Right lobe of liver (tissue), 4 donors: ENCODE measurements around the gene CAMK4.

Source experiments
- CTCF ChIP-seq, 4 donors: fragments of 200-600 bp in 3 of 4; fragments of 450-650 bp in 1 of 4; IDR thresholded peaks; one replicate each; pipeline versions ENCODE4 v1.5.1 to v1.8.0; 2016 to 2022; ENCODE audit warnings: antibody characterized with exemption in 4 of 4, mild to moderate bottlenecking in 2 of 4
- POLR2A ChIP-seq: fragments of 450-650 bp; IDR thresholded peaks from one replicate; pipeline ENCODE4 v1.6.1; 2017; ENCODE audit warnings: antibody characterized with exemption, mild to moderate bottlenecking
- donor health status: DM: no; HTN: no; CAD: no.
- donor health status: DM: no; HTN: no; CAD: no.
- donor health status: DM: no; HTN: yes; CAD: no.

GRCh38 chr5:111366388-111366787 is 142.2 kb downstream of the CAMK4 start:
- TF ChIP-seq POLR2A (no peak), CTCF (IDR thresholded peaks at IDR 0.05) (no peak)
